Measurements from ENCODE around the gene DLEC1.

The DLEC1 gene

GRCh38 chr3:38002291-38002876 is 36.6 kb upstream of the DLEC1 start:
- no peak for DNase-seq (ENCODE audit: low spot score)

- no peak for DNase-seq (ENCODE audit: low spot score)
These were observed 36.1 kb upstream of the DLEC1 start for GRCh38 chr3:38002940-38003339.

- DNase-seq (ENCODE audit: low spot score): peak; percentile 78
These were observed 35.6 kb upstream of the DLEC1 start for GRCh38 chr3:38003371-38003816.

GRCh38 chr3:38003817-38004414 is 35.1 kb upstream of the DLEC1 start:
- no peak for DNase-seq (ENCODE audit: low spot score)

- DNase-seq (ENCODE audit: low spot score): peak; percentile 84
These were observed 34.5 kb upstream of the DLEC1 start for GRCh38 chr3:38004415-38005075.

- peak; percentile 99 for DNase-seq (ENCODE audit: low spot score)
These were observed 33.7 kb upstream of the DLEC1 start for GRCh38 chr3:38005076-38006020.

- DNase-seq (ENCODE audit: low spot score): no peak
These were observed 33.0 kb upstream of the DLEC1 start for GRCh38 chr3:38006031-38006430.

GRCh38 chr3:38006445-38006995 is 32.5 kb upstream of the DLEC1 start:
- no peak for DNase-seq (ENCODE audit: low spot score)

- DNase-seq (ENCODE audit: low spot score): no peak
These were observed 31.3 kb upstream of the DLEC1 start for GRCh38 chr3:38007754-38008090.

GRCh38 chr3:38008191-38008701 is 30.8 kb upstream of the DLEC1 start:
- DNase-seq (ENCODE audit: low spot score): no peak

GRCh38 chr3:38008971-38009580 is 29.9 kb upstream of the DLEC1 start:
- DNase-seq (ENCODE audit: low spot score): no peak

GRCh38 chr3:38009807-38010591 is 29.0 kb upstream of the DLEC1 start:
- no peak for DNase-seq (ENCODE audit: low spot score)

- DNase-seq (ENCODE audit: low spot score): no peak
These were observed 27.9 kb upstream of the DLEC1 start for GRCh38 chr3:38011111-38011510.

- DNase-seq (ENCODE audit: low spot score): no peak
These were observed 23.5 kb upstream of the DLEC1 start for GRCh38 chr3:38015485-38015884.

- no peak for DNase-seq (ENCODE audit: low spot score)
These were observed 23.0 kb upstream of the DLEC1 start for GRCh38 chr3:38015984-38016383.

- DNase-seq (ENCODE audit: low spot score): no peak
These were observed 22.6 kb upstream of the DLEC1 start for GRCh38 chr3:38016410-38016809.

- no peak for DNase-seq (ENCODE audit: low spot score)
These were observed 22.1 kb upstream of the DLEC1 start for GRCh38 chr3:38016847-38017444.

- DNase-seq (ENCODE audit: low spot score): no peak
These were observed 21.3 kb upstream of the DLEC1 start for GRCh38 chr3:38017445-38018295.

Data from globus pallidus (tissue), 1 donor.